B cell (primary cell): ENCODE results near the gene DUSP9. TPM values are rescaled to one million over a fixed set of nuclear protein-coding genes. Genes with fewer than 3 reads are reported as not detected.

Experiments
- ATAC-seq: fragments of 200-7000 bp; cut with Tn5 transposase; one replicate; pipeline ENCODE4 v1.10.0; 2021; ENCODE audit warnings: low read depth, mild to moderate bottlenecking, moderate number of reproducible peaks, moderate library complexity
- CTCF ChIA-PET: fragments of 350-600 bp; sonication (Branson Sonifier 250); formaldehyde crosslinking; loops from one replicate; lab custom pipeline; 2021; ENCODE audit warnings: antibody characterized with exemption, inconsistent platforms; lab: Charles Lee
- POLR2A ChIA-PET: fragments of 350-600 bp; sonication (Branson Sonifier 250); formaldehyde crosslinking; loops from one replicate; lab custom pipeline; 2021; ENCODE audit warnings: antibody characterized with exemption; lab: Charles Lee
- DNase-seq: peaks from one replicate; pipeline ENCODE4 v3.0.0; 2013
- H2AFZ ChIP-seq: 2 replicates; pipeline ENCODE4 v1.6.1; 2012; ENCODE audit warnings: mild to moderate bottlenecking, low read depth, low read length; ENCODE audit not compliant: insufficient read depth, poor library complexity, severe bottlenecking
- H3K27ac ChIP-seq, 2 donors: 1 replicate in 1 of 2; 2 replicates in 1 of 2; pipeline ENCODE4 v1.5.1; 2012 to 2013; ENCODE audit warnings: low read length in 2 of 2, mild to moderate bottlenecking in 2 of 2, moderate library complexity in 1 of 2
- H3K27me3 ChIP-seq, 4 experiments: fragments of 200-600 bp in 1 of 4; sonication (generic) in 1 of 4; replicated peaks in 1 of 4; 1 replicate in 2 of 4; 2 replicates in 2 of 4; pipeline versions ENCODE4 v1.6.1 to v1.7.0; 2013 to 2016; ENCODE audit warnings: low read length in 3 of 4, mild to moderate bottlenecking in 2 of 4, mixed read lengths in 1 of 4, moderate library complexity in 1 of 4; ENCODE audit not compliant: insufficient read depth in 4 of 4, control insufficient read depth in 3 of 4; ENCODE audit errors: control extremely low read depth in 1 of 4
- H3K36me3 ChIP-seq, 2 experiments: replicated peaks in 1 of 2; 1 replicate in 1 of 2; 2 replicates in 1 of 2; pipeline versions ENCODE4 v1.6.1 to v1.7.1; 2013; ENCODE audit warnings: low read length in 1 of 2; ENCODE audit not compliant: insufficient read depth in 2 of 2, control insufficient read depth in 1 of 2; ENCODE audit errors: control extremely low read depth in 1 of 2, extremely low read depth in 1 of 2
- H3K4me1 ChIP-seq, 2 donors: fragments of 200-600 bp in 1 of 2; sonication (generic) in 1 of 2; 1 replicate in 1 of 2; 2 replicates in 1 of 2; pipeline versions ENCODE4 v1.5.1 to v1.6.1; 2013 to 2017; ENCODE audit warnings: low read length in 2 of 2; ENCODE audit not compliant: control insufficient read depth in 2 of 2, insufficient read depth in 2 of 2
- H3K4me2 ChIP-seq: replicated peaks from 2 replicates; pipeline ENCODE3; 2012; ENCODE audit warnings: mild to moderate bottlenecking, low read depth, low read length; ENCODE audit not compliant: poor library complexity, severe bottlenecking
- H3K4me3 ChIP-seq, 5 experiments: fragments of 200-600 bp in 1 of 5; sonication (generic) in 1 of 5; 1 replicate in 3 of 5; 2 replicates in 2 of 5; pipeline versions ENCODE4 v1.5.1 to v1.7.0; 2011 to 2016; ENCODE audit warnings: low read length in 4 of 5, mild to moderate bottlenecking in 4 of 5, low read depth in 2 of 5, control low read depth in 1 of 5, moderate library complexity in 1 of 5; ENCODE audit not compliant: insufficient read depth in 1 of 5; ENCODE audit errors: control extremely low read depth in 1 of 5, extremely low read depth in 1 of 5
- H3K79me2 ChIP-seq: fragments of 200-600 bp; sonication (generic); one replicate; pipeline ENCODE4 v1.6.0; 2016; ENCODE audit warnings: low read length; ENCODE audit not compliant: control insufficient read depth, insufficient read depth
- H3K9ac ChIP-seq: fragments of 200-600 bp; sonication (generic); 2 replicates; pipeline ENCODE4 v1.6.1; 2017; ENCODE audit warnings: mild to moderate bottlenecking, low read length, moderate library complexity
- H3K9me3 ChIP-seq, 3 donors: one replicate each; pipeline versions ENCODE4 v1.6.1 to v1.7.1; 2013; ENCODE audit warnings: low read length in 2 of 3; ENCODE audit not compliant: control insufficient read depth in 2 of 3, insufficient read depth in 1 of 3; ENCODE audit errors: control extremely low read depth in 1 of 3
- H4K20me1 ChIP-seq: 2 replicates; pipeline ENCODE4 v1.6.0; 2012; ENCODE audit warnings: mild to moderate bottlenecking, low read length; ENCODE audit not compliant: insufficient read depth, control insufficient read depth, poor library complexity, severe bottlenecking
- H3K27ac Mint-ChIP-seq: one replicate; pipeline ENCODE4 v1.8.0; 2021; ENCODE audit warnings: mixed read lengths
- H3K27me3 Mint-ChIP-seq: one replicate; pipeline ENCODE4 v1.8.0; 2021; ENCODE audit warnings: mixed read lengths
- H3K4me1 Mint-ChIP-seq: one replicate; pipeline ENCODE4 v1.8.0; 2021; ENCODE audit warnings: mixed read lengths
- H3K4me3 Mint-ChIP-seq: one replicate; pipeline ENCODE4 v1.8.0; 2021; ENCODE audit warnings: mixed read lengths
- H3K9me3 Mint-ChIP-seq: one replicate; pipeline ENCODE4 v1.8.0; 2022; ENCODE audit warnings: mixed read lengths; ENCODE audit not compliant: insufficient read depth
- EZH2 ChIP-seq: IDR thresholded peaks from 2 replicates; pipeline ENCODE4 v1.6.1; 2012; ENCODE audit warnings: borderline replicate concordance, low read depth, mild to moderate bottlenecking, moderate library complexity, low read length; ENCODE audit not compliant: insufficient read depth, poor library complexity, severe bottlenecking
- WGBS: methylation state at CpG from one replicate; pipeline ENCODE4 v1.1.5; 2013; ENCODE audit warnings: missing lambda C conversion rate; ENCODE audit not compliant: insufficient coverage; 5-methylcytosine and 5-hydroxymethylcytosine counted together
- intact Hi-C: fragments of 100-400 bp; cut with micrococcal nuclease; formaldehyde crosslinking; loops from one replicate; pipeline ENCODE4 v1.10.0; 2022
- polyA plus RNA-seq: library from polyadenylated mRNA; depleted of rRNA; stranded (reverse); fragments of >200 nt; gene quantifications from 2 replicates; pipeline ENCODE4 v1.2.3, GENCODE V29; 2012
- total RNA-seq, 2 donors: library from RNA; stranded (reverse); fragments of 120-200 nt in 1 of 2; gene quantifications; 1 replicate in 1 of 2; 2 replicates in 1 of 2; pipeline versions ENCODE4 v1.2.3 to v1.2.4, GENCODE V29; 2013 to 2022
- TF ChIP-seq, protein P1 (sequence below): fragments of 200-600 bp; IDR thresholded peaks from one replicate; pipeline ENCODE4 v1.8.0; 2022; ENCODE audit warnings: antibody characterized with exemption, mild to moderate bottlenecking

The DUSP9 gene
- total and polyA plus RNA-seq, 2 donors (not counting 1 experiment from before 2014, with no cell fraction given) = not detected

DNA sequence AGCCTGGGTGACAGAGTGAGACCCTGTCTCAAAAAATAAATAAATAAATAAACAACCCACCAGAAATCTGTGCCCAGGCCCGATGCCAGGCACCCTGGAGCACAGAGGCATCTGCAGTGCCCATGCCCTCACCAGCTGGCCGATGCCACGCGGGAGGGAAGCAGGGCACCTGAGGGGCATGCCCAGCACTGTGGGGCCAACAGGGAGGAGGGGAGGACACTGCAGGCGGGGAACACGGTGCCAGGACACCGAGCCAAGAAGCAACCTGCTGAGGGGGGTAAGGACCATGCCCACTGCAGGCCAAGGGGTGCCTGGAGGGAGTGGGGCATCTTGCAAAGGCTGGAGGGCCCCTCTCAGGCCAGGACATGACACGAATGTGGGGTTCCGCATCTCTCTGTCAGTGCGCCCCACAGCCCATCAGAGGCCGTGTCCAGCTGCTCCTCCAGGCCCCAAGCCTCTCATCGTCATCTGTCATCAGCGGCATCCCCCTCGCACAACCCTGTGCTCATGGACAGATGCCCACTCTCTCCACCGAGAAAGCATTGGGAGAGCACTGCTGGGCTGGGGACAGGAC is 13.3 kb upstream of the DUSP9 start:
- CTCF ChIA-PET = no interaction called here
- no peak for ATAC-seq
- peaks cover 0 to 3% (median 0%) of the 10 kb centered on the region in 4 experiments for H3K27me3 ChIP-seq
- H3K36me3 ChIP-seq = no peaks in the 10 kb centered on the region
- no peaks in the 10 kb centered on the region for H3K79me2 ChIP-seq
- H4K20me1 ChIP-seq = no peaks in the 10 kb centered on the region
- no peaks in the 10 kb centered on the region for H3K4me1 ChIP-seq
- H3K4me2 ChIP-seq = no peak overlapping the region
- peaks cover 2% of the 10 kb centered on the region for H3K4me1 Mint-ChIP-seq
- POLR2A ChIA-PET = no interaction called here
- TF ChIP-seq, protein P1, sequence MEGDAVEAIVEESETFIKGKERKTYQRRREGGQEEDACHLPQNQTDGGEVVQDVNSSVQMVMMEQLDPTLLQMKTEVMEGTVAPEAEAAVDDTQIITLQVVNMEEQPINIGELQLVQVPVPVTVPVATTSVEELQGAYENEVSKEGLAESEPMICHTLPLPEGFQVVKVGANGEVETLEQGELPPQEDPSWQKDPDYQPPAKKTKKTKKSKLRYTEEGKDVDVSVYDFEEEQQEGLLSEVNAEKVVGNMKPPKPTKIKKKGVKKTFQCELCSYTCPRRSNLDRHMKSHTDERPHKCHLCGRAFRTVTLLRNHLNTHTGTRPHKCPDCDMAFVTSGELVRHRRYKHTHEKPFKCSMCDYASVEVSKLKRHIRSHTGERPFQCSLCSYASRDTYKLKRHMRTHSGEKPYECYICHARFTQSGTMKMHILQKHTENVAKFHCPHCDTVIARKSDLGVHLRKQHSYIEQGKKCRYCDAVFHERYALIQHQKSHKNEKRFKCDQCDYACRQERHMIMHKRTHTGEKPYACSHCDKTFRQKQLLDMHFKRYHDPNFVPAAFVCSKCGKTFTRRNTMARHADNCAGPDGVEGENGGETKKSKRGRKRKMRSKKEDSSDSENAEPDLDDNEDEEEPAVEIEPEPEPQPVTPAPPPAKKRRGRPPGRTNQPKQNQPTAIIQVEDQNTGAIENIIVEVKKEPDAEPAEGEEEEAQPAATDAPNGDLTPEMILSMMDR = no peak
- no peak for TF ChIP-seq EZH2
- no peak overlapping the region for H3K27ac ChIP-seq
- no peak overlapping the region for H2AFZ ChIP-seq
- intact Hi-C loops = no loop called here
- WGBS = 89% methylated on average over 9 of the region's 15 CpGs
- no peaks in the 10 kb centered on the region for H3K9me3 ChIP-seq
- H3K4me3 ChIP-seq = no peak overlapping the region
- H3K27ac Mint-ChIP-seq = no peak overlapping the region
- peaks cover 2% of the 10 kb centered on the region for H3K9me3 Mint-ChIP-seq
- H3K4me3 Mint-ChIP-seq = no peak overlapping the region
- DNase-seq = no peak
- no peak overlapping the region for H3K9ac ChIP-seq
- peaks cover 7% of the 10 kb centered on the region for H3K27me3 Mint-ChIP-seq

DNA sequence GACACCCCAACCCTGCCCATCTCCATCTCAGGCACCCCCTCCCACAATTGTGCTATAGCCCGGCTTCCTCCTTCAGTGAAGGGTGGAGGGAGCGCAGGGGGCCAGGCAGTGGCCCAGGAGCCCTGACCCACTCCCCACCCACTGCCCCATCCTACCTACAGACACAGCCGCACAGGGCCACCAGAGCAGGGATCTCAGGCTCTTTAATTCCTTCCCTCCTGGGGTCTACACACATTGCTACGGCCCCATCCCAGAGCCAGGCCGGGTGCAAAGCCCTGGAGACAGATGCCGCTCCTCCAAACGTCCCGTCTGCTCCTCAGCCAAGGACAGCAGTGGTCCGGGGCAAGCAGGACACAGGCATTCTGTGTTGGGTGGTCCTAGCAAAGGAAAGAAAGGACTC is 12.8 kb upstream of the DUSP9 start:
- POLR2A ChIA-PET = no interaction called here
- Mint-ChIP-seq H3K4me1 (peaks cover 2% of the 10 kb centered on the region), H3K27me3 (peaks cover 7% of the 10 kb centered on the region)

More for the DNA sequence above, 12.8 kb upstream of the DUSP9 start:
- no peaks in the 10 kb centered on the region for H3K79me2 ChIP-seq
- no peak overlapping the region for H3K27ac ChIP-seq
- no peaks in the 10 kb centered on the region for H4K20me1 ChIP-seq
- no peak overlapping the region for H2AFZ ChIP-seq
- H3K9me3 ChIP-seq = no peaks in the 10 kb centered on the region
- no peak overlapping the region for H3K9ac ChIP-seq
- Mint-ChIP-seq H3K4me3 (no peak overlapping the region), H3K27ac (no peak overlapping the region), H3K9me3 (peaks cover 2% of the 10 kb centered on the region)
- H3K27me3 ChIP-seq = peaks cover 0 to 5% (median 0%) of the 10 kb centered on the region in 4 experiments
- CTCF ChIA-PET = no interaction called here
- TF ChIP-seq EZH2 = no peak
- TF ChIP-seq, protein P1 = no peak
- no peaks in the 10 kb centered on the region for H3K4me1 ChIP-seq
- no peaks in the 10 kb centered on the region for H3K36me3 ChIP-seq
- DNase-seq (no peak), ATAC-seq (no peak)
- H3K4me2 ChIP-seq = no peak overlapping the region
- intact Hi-C loops = no loop called here
- no peak overlapping the region for H3K4me3 ChIP-seq
- WGBS = 97% methylated on average over 6 of the region's 9 CpGs
